ENCODE data around the gene BBS4.
"Not testable (repeated sequence)": the region's sequence is repeated elsewhere in the genome, so short reads cannot be mapped to it uniquely, and the experiment has no call there.

Gene BBS4

DNA sequence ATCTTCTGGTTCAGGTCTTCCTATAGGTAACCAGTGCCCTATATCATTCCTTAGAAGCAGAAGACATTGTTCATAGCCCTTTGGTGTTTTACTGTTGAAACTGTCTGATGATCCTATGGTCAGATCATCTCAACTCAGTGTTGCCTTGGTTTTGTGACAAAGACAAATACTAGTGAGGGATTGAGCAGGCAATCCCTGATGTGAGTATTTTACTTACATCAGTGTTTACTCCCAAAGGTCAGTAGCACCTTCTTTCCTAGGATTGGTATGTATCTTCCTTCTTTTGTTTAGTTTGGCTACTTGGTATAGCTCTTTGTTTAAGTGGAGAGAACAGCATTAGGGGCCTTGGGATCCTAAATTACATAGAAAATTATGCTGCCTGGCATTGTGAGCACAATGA, 41.1 kb downstream of the BBS4 start:
- TF ChIP-seq, protein P1, sequence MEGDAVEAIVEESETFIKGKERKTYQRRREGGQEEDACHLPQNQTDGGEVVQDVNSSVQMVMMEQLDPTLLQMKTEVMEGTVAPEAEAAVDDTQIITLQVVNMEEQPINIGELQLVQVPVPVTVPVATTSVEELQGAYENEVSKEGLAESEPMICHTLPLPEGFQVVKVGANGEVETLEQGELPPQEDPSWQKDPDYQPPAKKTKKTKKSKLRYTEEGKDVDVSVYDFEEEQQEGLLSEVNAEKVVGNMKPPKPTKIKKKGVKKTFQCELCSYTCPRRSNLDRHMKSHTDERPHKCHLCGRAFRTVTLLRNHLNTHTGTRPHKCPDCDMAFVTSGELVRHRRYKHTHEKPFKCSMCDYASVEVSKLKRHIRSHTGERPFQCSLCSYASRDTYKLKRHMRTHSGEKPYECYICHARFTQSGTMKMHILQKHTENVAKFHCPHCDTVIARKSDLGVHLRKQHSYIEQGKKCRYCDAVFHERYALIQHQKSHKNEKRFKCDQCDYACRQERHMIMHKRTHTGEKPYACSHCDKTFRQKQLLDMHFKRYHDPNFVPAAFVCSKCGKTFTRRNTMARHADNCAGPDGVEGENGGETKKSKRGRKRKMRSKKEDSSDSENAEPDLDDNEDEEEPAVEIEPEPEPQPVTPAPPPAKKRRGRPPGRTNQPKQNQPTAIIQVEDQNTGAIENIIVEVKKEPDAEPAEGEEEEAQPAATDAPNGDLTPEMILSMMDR (IDR thresholded peaks at IDR 0.05; ENCODE audit: extremely low read depth, missing control alignments): no peak
- DNase-seq (ENCODE audit: low spot score): no peak

DNA sequence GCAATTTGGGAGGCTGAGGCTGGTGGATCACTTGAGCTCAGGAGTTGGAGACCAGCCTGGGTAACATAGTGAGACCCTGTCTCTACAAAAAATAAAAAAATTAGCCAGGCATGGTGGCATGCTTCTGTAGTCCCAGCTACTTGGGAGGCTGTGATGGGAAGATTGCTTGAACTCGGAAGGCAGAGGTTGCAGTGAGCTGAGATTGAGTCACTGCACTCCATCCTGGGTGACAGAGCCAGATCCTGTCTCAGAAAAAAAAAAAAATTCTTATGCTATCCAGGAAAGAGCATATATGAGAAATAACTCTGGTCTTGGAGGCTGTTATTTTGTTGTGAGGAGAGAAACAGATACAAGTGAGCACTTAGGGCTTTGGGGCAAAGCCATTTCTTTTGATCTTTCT, 42.2 kb downstream of the BBS4 start:
- not testable (repeated sequence) for DNase-seq (ENCODE audit: low spot score)

DNA sequence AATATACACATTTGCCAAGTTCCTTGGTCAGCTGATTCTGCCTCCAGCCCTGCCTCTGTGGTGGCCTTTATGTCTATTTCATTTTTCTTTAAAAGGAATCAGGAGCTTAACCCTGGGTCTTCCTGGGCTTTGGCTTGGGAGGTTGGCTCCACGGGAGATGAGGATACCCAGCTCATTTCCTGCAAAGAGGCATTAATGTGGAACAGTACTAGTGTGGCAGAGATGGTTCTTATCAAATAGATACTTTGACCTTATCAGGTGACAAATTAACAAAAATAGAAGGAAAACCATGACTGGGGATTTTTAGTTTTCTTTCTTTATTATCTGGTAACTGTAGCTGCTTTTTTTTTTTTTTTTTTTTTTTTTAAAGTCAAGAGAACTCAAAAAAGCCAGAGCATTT, 42.8 kb downstream of the BBS4 start:
- DNase-seq (ENCODE audit: low spot score): no peak
- TF ChIP-seq, protein P1 (IDR thresholded peaks at IDR 0.05; ENCODE audit: extremely low read depth, missing control alignments): no peak

DNA sequence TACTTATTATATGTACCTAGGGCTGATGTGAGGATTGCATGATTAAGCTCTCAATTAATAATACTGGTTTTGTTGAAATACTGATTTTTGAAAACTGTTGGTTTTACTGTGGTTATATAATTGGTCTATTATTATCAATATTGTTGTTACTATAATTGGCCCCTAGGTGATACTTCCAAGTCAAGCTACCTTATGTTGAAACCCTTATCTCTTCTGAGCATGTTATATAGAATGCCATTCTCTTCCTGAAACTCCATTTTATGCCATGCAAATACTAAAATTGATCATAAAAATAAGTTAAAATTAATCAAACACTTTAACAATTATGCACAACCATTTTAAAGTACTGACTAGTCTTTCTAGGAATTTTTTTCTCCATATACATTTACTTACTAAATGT, 46.1 kb downstream of the BBS4 start:
- DNase-seq (ENCODE audit: low spot score): no peak
- TF ChIP-seq, protein P1 (IDR thresholded peaks at IDR 0.05; ENCODE audit: extremely low read depth, missing control alignments): no peak

DNA sequence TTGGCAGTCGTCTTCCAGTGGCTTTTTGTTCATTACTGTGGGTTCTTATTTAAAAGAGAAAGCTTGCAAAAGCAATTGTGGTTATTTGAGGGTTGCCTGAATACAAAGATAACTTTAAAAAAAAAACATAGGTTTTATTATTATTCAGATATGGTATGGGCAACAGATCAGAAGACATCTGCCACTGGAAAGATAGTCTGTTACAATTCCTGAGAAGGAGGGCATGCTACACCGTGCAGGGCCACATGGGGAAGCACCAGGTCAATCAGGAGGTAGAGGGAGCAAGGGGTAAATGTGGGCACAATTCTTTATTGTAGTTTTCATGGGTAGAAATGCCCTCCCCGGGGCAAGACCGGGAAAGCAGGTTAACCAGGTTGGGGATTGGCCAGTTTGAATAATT, 46.5 kb downstream of the BBS4 start:
- TF ChIP-seq, protein P1 (IDR thresholded peaks at IDR 0.05; ENCODE audit: extremely low read depth, missing control alignments): no peak
- DNase-seq (ENCODE audit: low spot score): no peak

DNA sequence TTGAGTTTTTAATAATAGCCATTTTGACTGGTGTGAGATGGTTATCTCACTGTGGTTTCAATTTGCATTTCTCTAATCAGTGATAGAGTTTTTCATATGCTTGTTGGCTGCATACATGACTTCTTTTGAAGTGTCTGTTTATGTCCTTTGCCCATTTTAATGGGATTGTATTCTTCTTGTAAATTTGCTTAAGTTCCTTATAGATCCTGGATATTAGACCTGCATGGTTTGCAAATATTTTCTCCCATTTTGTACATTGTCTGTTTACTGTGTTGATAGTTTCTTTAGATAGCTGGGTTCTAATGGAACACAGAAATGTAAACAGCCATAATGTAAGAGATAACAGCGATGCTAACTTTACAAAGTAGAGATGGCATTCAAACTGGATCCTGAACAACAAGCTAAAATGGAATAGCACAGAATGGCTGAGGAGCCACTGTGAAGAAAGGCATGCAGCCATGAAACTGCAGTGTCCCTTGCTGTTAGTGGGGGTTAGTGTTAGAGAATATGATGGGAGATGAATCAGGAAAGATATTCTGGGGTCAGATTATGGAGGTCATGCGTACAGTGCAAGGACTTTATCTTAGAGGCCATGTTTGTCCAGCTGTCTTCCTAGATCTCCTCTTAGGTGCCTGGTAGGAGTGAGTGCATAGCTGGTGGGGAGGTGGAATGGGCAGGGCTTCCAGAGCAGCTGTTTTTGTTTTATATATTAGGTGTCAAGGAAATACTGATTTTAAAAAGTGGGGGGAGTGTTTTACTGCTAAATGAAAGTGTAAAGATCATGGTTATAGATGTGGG, 48.1 kb downstream of the BBS4 start:
- TF ChIP-seq, protein P1 (IDR thresholded peaks at IDR 0.05; ENCODE audit: extremely low read depth, missing control alignments): no peak

DNA sequence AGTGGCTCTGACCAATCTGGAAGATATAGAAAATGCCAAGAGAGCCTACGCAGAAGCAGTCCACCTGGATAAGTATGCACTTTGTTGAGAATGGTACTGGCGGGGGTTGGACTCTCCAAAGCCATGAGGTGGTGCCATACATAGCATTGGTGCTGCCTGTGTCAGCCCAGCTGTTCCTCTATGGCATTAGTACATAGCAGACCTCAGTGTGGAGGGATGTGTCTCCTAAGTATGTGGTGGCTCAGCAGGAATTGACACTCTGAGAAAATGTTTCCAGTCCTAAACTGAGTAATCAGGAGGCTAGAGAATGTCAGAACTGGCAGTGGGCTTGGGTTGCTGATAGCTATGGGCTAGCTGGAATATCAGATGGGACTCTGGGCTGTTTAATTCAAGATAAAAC, 49.1 kb downstream of the BBS4 start:
- TF ChIP-seq, protein P1 (IDR thresholded peaks at IDR 0.05; ENCODE audit: extremely low read depth, missing control alignments): no peak
- DNase-seq (ENCODE audit: low spot score): no peak

More for the DNA sequence above, 48.1 kb downstream of the BBS4 start:
- no peak for DNase-seq (ENCODE audit: low spot score)

DNA sequence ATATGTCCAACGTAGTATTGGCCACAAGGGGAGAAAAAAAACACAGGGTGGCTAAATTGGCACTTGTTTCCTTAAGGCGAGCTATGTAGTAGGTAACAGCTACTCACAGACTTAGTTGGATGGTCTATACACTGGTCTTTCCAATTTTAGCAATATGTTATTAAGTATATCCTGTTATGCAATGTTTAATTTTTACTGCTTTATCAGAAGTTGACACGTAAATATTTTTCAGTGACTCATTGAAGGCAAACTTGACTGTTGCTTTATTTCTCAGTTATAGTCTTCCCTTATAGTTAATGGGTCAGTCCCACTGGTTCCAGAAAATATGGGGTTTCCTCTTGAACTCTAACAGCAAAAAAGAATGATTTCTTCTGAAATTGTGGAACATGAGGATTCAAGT, 51.1 kb downstream of the BBS4 start:
- TF ChIP-seq, protein P1 (IDR thresholded peaks at IDR 0.05; ENCODE audit: extremely low read depth, missing control alignments): no peak
- no peak for DNase-seq (ENCODE audit: low spot score)
